ENCODE measurements around the gene ADAMTS19.

ADAMTS19 gene

GRCh38 chr5:129691220-129691619 is 231.1 kb downstream of the ADAMTS19 start:
- DNase-seq = no peak

DNA sequence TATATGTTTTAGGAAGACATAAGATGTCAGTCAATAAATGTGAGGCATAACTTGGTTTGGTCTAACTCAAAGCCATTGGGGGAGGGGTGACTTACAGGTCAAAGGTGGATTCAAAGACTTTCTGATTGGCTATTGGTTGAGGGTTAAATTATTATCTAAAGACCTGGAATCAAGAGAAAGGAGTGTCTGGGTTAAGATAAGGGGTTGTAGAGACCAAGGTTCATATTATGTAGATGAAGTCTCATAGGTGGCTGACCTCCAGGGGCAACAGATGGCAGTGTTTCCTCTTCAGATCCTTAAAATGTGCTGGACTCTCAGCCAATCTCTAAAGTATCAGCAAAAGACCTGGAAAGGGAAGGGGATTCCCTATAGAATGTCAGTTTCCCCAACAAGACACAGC is 236.5 kb downstream of the ADAMTS19 start:
- no peak for DNase-seq

GRCh38 chr5:129698661-129699060 is 238.6 kb downstream of the ADAMTS19 start:
- no peak for DNase-seq

DNA sequence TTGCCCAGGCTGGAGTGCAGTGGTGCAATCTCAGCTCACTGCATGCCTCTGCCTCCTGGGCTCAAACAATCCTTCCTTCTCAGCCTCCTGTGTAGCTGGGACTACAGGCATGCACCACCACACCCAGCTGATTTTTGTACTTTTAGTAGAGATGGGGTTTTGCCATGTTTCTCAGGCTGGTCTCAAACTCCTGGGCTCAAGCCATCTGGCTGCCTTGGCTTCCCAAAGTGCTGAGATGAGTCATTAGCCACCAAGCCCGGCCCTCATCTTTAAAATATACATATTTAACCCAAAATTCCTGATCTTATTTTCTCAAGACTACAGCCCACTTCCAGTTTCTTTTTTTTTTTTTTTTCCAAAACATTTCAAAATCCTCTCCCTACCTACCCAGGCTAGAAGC is 256.1 kb downstream of the ADAMTS19 start:
- DNase-seq = no peak

GRCh38 chr5:129716651-129717050 is 256.6 kb downstream of the ADAMTS19 start:
- no peak for DNase-seq

DNA sequence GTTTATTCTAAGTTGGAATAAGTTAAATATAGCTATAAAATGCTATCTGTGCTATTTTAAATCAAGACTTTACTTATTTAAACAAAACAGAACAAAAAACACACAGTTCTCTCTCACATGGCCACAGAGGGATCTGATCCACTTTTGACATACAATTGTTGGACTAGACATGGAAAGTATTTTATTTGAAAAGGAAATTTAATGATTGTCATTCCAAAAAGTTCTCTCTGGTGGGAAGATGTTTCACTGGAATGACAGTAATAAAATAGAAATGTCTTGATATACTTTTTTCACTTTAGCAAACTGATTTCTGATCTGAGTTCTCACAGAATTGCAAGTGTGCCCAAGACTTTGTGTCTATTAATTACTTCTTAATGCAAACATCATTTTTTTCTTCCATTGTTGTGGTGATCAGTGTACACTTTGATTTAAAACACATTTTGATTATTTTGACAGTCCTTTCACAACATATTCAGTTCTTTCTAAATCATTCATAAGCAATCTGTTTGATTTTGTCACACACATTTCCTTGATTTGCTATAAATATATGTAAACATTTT is 257.7 kb downstream of the ADAMTS19 start:
- no peak for DNase-seq

GRCh38 chr5:129718471-129719090 is 258.5 kb downstream of the ADAMTS19 start:
- no peak for DNase-seq

DNA sequence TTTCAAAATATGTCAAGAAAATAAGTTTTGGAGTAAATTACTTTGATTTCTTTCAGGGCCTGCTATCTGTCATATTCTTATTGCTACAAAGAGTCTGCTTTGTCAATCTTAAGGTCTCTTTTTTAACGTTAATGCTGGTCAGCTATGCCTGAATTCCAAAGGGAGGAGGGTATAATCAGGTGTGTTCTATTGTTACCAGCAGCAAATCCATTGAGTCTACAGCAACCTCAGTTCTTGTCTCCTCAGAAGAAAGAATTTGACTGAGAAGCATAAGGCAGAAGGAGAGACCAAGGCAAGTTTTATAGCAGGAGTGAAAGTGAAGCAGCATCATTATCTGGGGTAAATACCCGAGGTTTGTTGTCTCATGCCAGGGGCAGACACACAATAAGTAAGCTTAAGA is 264.1 kb downstream of the ADAMTS19 start:
- DNase-seq = no peak

DNA sequence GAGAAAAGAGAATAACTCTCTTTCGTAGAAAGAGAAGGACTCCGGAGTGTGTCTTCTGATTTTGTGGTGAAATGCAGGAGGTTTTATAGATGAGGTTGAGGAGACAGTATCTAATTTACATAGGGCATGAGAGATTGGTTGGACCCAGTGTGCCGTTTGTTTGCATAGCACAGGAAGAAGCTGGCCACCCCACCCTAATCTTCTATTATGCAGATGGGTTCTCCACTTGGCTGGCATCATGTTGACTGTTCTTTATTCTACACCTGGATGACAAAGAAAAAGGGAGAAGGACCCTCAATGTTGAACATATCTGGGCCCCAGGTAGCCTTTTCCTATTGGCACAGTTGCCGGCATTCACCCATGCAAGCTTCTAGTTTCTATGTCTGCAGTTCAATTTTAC is 264.5 kb downstream of the ADAMTS19 start:
- no peak for DNase-seq

DNA sequence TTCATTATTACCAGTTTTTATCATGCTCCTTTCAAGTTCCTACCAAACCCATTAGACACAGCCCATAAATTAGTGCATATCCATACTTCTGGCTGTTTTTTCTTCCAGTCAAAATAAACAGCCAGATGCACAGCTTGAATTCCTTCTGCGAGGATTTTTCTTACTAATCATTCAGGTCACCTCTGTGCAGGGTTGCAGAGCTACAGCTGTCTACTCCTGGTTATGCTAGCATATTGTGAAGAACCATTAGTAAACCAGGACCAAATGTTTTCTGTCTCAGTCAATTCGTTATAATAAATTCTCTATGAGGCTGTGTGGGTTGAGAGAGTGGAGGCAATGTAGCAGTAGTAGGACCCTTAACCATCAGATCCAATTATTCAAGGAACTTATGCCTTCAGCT is 279.7 kb downstream of the ADAMTS19 start:
- DNase-seq = no peak

GRCh38 chr5:129743541-129744187 is 283.6 kb downstream of the ADAMTS19 start:
- DNase-seq = no peak

- no peak for DNase-seq
Measured at GRCh38 chr5:129745997-129746396, 285.9 kb downstream of the ADAMTS19 start.

DNA sequence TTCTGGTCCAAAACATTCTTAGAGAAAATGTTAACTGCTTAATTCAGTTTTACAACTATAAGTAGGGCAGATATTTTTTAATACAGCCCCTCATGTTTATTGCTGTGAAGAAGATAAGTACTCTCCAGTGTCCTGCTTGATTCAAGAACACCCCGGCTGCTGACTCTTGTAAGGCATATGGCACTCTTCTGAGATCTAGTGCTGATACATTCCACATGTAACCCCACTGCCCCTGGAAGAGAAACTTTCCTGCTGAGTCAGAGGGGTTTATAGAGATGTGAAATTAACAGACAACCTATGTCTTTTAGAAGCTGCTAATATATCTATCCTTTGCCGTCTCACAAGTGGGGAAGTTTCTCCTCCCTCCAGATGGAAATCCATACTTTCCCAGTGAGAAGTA is 286.8 kb downstream of the ADAMTS19 start:
- no peak for DNase-seq

- no peak for DNase-seq
Measured at GRCh38 chr5:129747572-129748407, 287.7 kb downstream of the ADAMTS19 start, which contains the start of gene MINAR2. TSS of gene MINAR2 (plus strand) at chr5:129748094. CDS start at chr5:129748191, 97 bp downstream.

DNA sequence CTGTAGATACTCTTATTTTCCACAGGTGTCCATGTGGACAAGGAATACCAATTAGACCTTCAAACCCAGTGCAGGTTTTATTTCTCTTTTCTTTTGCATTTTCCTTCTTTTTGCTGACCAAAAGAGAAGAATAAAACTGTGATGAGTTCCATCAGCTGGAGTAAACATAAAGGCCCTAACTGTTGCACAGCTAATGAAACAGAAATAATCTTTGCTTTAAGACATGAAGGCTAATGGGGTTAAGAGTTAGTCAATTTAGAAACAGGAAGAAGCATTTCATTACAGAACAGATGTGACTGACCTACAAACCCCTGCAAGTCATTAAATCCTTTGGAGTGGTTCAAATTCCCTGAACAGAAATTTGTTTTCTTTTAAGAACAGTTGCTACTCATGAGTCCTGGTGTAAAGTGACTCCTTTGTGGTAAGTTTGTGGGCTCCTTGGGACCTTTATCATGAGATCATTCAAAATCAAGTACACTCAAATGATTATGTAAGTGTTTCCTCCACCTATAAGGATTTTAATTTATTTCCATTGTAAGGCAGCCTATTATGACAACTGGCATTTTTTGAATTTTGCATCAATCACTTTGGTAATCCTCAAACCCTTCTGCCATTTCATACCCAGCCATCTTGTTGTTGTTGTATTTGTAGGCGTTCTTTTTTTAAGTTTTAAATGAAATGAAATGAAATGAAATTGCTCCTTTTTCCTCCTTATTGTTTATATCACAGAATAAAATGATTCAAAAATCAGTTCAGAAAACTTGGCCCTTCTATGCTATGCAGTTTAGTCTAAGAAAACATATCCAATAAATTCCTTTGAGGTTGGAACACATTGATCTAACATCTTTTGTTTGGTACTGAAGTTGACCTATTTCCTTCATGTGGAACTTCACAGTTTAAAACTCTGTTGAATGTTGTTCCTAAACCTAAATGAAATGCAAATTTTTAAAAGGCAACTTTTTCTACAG is 289.1 kb downstream of the ADAMTS19 start:
- DNase-seq = no peak

- DNase-seq = no peak
Measured at GRCh38 chr5:129760636-129761325, 300.7 kb downstream of the ADAMTS19 start.

GRCh38 chr5:129763651-129764050 is 303.6 kb downstream of the ADAMTS19 start:
- DNase-seq = no peak

DNA sequence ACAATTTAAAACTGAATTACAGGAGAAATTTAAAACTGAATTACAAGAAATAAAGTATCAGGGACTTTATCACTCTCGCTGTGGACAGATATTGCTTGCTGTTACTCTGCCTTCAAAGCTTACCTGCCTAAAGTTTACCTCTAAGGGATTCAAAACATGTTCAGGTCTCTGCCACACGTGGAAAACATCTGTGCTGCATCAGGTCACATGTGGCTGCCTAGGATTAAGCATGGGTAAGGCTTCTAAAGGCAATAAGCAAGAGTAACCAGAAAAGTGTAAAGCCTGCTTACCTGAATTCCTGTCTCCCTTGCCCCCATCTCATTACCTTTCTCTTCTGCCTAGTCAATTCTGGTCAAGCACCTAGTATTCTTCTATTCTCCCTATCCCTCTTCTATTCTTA is 306.7 kb downstream of the ADAMTS19 start:
- no peak for DNase-seq

DNA sequence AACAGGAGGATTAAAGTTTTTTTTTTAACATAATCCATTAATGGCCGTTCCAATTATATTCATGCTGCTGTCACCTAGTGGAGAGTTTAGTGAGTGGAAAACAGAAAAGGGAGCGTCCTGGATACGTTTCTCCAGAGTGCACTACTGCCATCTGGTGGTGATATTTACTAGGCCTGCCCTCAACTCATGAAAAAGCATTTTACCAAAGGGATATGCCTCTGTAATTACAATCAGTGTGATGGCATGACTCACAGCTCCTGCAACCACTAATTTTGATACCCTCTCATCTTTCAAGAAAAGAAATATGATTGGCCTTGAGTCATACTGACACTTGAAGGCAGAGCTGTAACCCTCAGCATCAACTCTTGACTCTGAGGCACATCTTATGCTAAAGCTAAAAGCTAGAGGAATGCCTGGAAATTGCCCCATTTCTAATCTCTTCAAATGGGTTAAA is 307.9 kb downstream of the ADAMTS19 start:
- DNase-seq = peak; percentile 21

- DNase-seq = no peak
Measured at GRCh38 chr5:129768735-129769134, 308.6 kb downstream of the ADAMTS19 start.

- no peak for DNase-seq
Measured at GRCh38 chr5:129770024-129770820, 310.1 kb downstream of the ADAMTS19 start.

Data from T-helper 9 cell (primary cell).